CD4-positive, CD25-positive, alpha-beta regulatory T cell (primary cell): ENCODE measurements around the gene DYNLL2. TPM values are rescaled to one million over a fixed set of nuclear protein-coding genes. Genes with fewer than 3 reads are reported as not detected.
A peak's percentile ranks its signal among the peaks of the same experiment; 100 is the strongest.
"Not testable (repeated sequence)": the region's sequence is repeated elsewhere in the genome, so short reads cannot be mapped to it uniquely, and the experiment has no call there.

Experiments used
- ATAC-seq, 2 donors: fragments of 150-1000 bp; cut with Tn5 transposase; one replicate each; pipeline ENCODE4 v1.10.0; 2021; ENCODE audit warnings: low read depth in 2 of 2, moderate number of reproducible peaks in 2 of 2, moderate library complexity in 1 of 2
- DNase-seq, 3 donors: peaks; one replicate each; pipeline versions ENCODE4 v3.0.0 to v3.0.0-alpha.2; 2012 to 2022; ENCODE audit warnings: mixed read lengths in 1 of 3
- H3K27ac ChIP-seq: one replicate; pipeline ENCODE4 v1.7.0; 2013; ENCODE audit warnings: mild to moderate bottlenecking, low read length; ENCODE audit not compliant: insufficient read depth, poor library complexity, severe bottlenecking
- H3K27me3 ChIP-seq: one replicate; pipeline ENCODE4 v1.7.0; 2013; ENCODE audit warnings: low read length; ENCODE audit not compliant: control insufficient read depth, insufficient read depth
- H3K36me3 ChIP-seq: one replicate; pipeline ENCODE4 v1.7.0; 2013; ENCODE audit warnings: mild to moderate bottlenecking, low read length, moderate library complexity; ENCODE audit not compliant: control insufficient read depth, insufficient read depth
- H3K4me1 ChIP-seq: 2 replicates; pipeline ENCODE4 v1.7.0; 2013; ENCODE audit warnings: mild to moderate bottlenecking, low read length; ENCODE audit not compliant: insufficient read depth, control insufficient read depth, poor library complexity, severe bottlenecking
- H3K4me3 ChIP-seq: one replicate; pipeline ENCODE4 v1.7.0; 2013; ENCODE audit warnings: low read depth, mild to moderate bottlenecking, low read length, moderate library complexity
- H3K9me3 ChIP-seq, 2 experiments: 1 replicate in 1 of 2; 2 replicates in 1 of 2; pipeline ENCODE4 v1.7.0; 2013; ENCODE audit warnings: low read length in 2 of 2, mild to moderate bottlenecking in 1 of 2, moderate library complexity in 1 of 2; ENCODE audit not compliant: control insufficient read depth in 2 of 2
- H3K27ac Mint-ChIP-seq, 3 donors: one replicate each; pipeline ENCODE4 v1.8.0; 2020 to 2022; ENCODE audit warnings: mild to moderate bottlenecking in 3 of 3, mixed read lengths in 3 of 3, moderate library complexity in 2 of 3
- H3K27me3 Mint-ChIP-seq: one replicate; pipeline ENCODE4 v1.8.0; 2022; ENCODE audit warnings: mild to moderate bottlenecking, mixed read lengths
- H3K36me3 Mint-ChIP-seq: one replicate; pipeline ENCODE4 v1.8.0; 2020; ENCODE audit warnings: mixed read lengths
- H3K4me1 Mint-ChIP-seq, 4 donors: one replicate each; pipeline ENCODE4 v1.8.0; 2020 to 2022; ENCODE audit warnings: mixed read lengths in 4 of 4, mild to moderate bottlenecking in 1 of 4
- H3K4me3 Mint-ChIP-seq, 4 donors: one replicate each; pipeline ENCODE4 v1.8.0; 2020 to 2022; ENCODE audit warnings: mild to moderate bottlenecking in 4 of 4, mixed read lengths in 4 of 4, moderate library complexity in 3 of 4
- H3K9me3 Mint-ChIP-seq, 7 donors: one replicate each; pipeline ENCODE4 v1.8.0; 2020 to 2022; ENCODE audit warnings: mixed read lengths in 7 of 7, mild to moderate bottlenecking in 3 of 7, moderate library complexity in 2 of 7
- polyA plus RNA-seq, 4 donors: library from polyadenylated mRNA; unstranded; fragments of 300-500 nt; fragmentation: Illumina TruSeq; gene quantifications; one replicate each; pipeline ENCODE4 v1.2.3, GENCODE V29; 2021
- total RNA-seq: library from RNA; stranded (reverse); gene quantifications from one replicate; pipeline ENCODE4 v1.2.3, GENCODE V29; 2022

Gene DYNLL2
- total and polyA plus RNA-seq, 5 donors from 2014 or later: 0.57 to 37.4 (median 1.1) TPM

- H3K27me3 Mint-ChIP-seq: peaks cover 50% of the 10 kb centered on the region
- no peaks in the 10 kb centered on the region for H3K9me3 ChIP-seq
- H3K9me3 Mint-ChIP-seq: peaks cover 0 to 2% (median 0%) of the 10 kb centered on the region in 7 donors
- no peaks in the 10 kb centered on the region for H3K4me1 ChIP-seq
- no peaks in the 10 kb centered on the region for H3K4me1 Mint-ChIP-seq
- DNase-seq: no peak
- H3K36me3 Mint-ChIP-seq: no peaks in the 10 kb centered on the region
- no peak overlapping the region for H3K4me3 ChIP-seq
- no peak for ATAC-seq
- H3K27ac Mint-ChIP-seq: peak overlapping the region in 1 of 3 donors; percentile 66
- H3K27ac ChIP-seq: no peak overlapping the region
- peaks cover 9% of the 10 kb centered on the region for H3K27me3 ChIP-seq
- H3K36me3 ChIP-seq: no peaks in the 10 kb centered on the region
- no peak overlapping the region for H3K4me3 Mint-ChIP-seq
These were observed 44.6 kb downstream of the DYNLL2 start for GRCh38 chr17:58127846-58128245.

- H3K27me3 ChIP-seq: peaks cover 12% of the 10 kb centered on the region
- not testable (repeated sequence) for H3K9me3 ChIP-seq, H3K36me3 Mint-ChIP-seq, H3K4me3 ChIP-seq, DNase-seq, ATAC-seq, H3K27ac Mint-ChIP-seq, H3K4me3 Mint-ChIP-seq, H3K27ac ChIP-seq, H3K4me1 Mint-ChIP-seq, H3K4me1 ChIP-seq, H3K36me3 ChIP-seq
- Mint-ChIP-seq H3K27me3 (peaks cover 65% of the 10 kb centered on the region), H3K9me3 (peaks cover 0 to 12% (median 4%) of the 10 kb centered on the region in 7 donors)
These were observed 49.5 kb downstream of the DYNLL2 start for GRCh38 chr17:58132697-58133096.

GRCh38 chr17:58136669-58137279, 53.6 kb downstream of the DYNLL2 start:
- ATAC-seq (no peak), DNase-seq (no peak)
- Histone ChIP-seq H3K4me1 (no peaks in the 10 kb centered on the region), H3K27me3 (peaks cover 11% of the 10 kb centered on the region), H3K36me3 (no peaks in the 10 kb centered on the region), H3K9me3 (peaks cover 0 to 7% of the 10 kb centered on the region in 2 experiments), H3K4me3 (no peak overlapping the region), H3K27ac (no peak overlapping the region)
- Mint-ChIP-seq H3K9me3 (peaks cover 0 to 12% (median 4%) of the 10 kb centered on the region in 7 donors), H3K4me1 (peaks cover 0 to 4% (median 0%) of the 10 kb centered on the region in 4 donors), H3K36me3 (no peaks in the 10 kb centered on the region), H3K27me3 (peaks cover 58% of the 10 kb centered on the region), H3K27ac (no peak overlapping the region), H3K4me3 (no peak overlapping the region)

- ATAC-seq (no peak), DNase-seq (no peak)
- peaks cover 14% of the 10 kb centered on the region for H3K27me3 ChIP-seq
- peaks cover 14% of the 10 kb centered on the region for H3K36me3 Mint-ChIP-seq
- H3K36me3 ChIP-seq: no peaks in the 10 kb centered on the region
- H3K4me3 ChIP-seq: no peak overlapping the region
- H3K4me3 Mint-ChIP-seq: no peak overlapping the region
- peaks cover 0 to 26% (median 12%) of the 10 kb centered on the region in 7 donors for H3K9me3 Mint-ChIP-seq
- no peak overlapping the region for H3K27ac ChIP-seq
- H3K4me1 ChIP-seq: no peaks in the 10 kb centered on the region
- peaks cover 47% of the 10 kb centered on the region for H3K27me3 Mint-ChIP-seq
- no peak overlapping the region for H3K27ac Mint-ChIP-seq
- H3K9me3 ChIP-seq: peaks cover 28 to 32% of the 10 kb centered on the region in 2 experiments
- H3K4me1 Mint-ChIP-seq: peaks cover 0 to 11% (median 6%) of the 10 kb centered on the region in 4 donors
These were observed 58.3 kb downstream of the DYNLL2 start for GRCh38 chr17:58141505-58141904.

GRCh38 chr17:58143335-58143734, 60.1 kb downstream of the DYNLL2 start:
- H3K9me3 Mint-ChIP-seq: peaks cover 0 to 36% (median 14%) of the 10 kb centered on the region in 7 donors
- H3K36me3 ChIP-seq, H3K27ac Mint-ChIP-seq, DNase-seq, H3K4me3 Mint-ChIP-seq, H3K4me1 ChIP-seq, H3K27ac ChIP-seq, ATAC-seq, H3K4me3 ChIP-seq: not testable (repeated sequence)
- H3K4me1 Mint-ChIP-seq: peaks cover 8 to 19% (median 12%) of the 10 kb centered on the region in 4 donors
- peaks cover 33 to 38% of the 10 kb centered on the region in 2 experiments for H3K9me3 ChIP-seq
- peaks cover 12% of the 10 kb centered on the region for H3K27me3 ChIP-seq
- peaks cover 14% of the 10 kb centered on the region for H3K36me3 Mint-ChIP-seq
- H3K27me3 Mint-ChIP-seq: peaks cover 64% of the 10 kb centered on the region

- Mint-ChIP-seq H3K27ac (no peak overlapping the region), H3K36me3 (peaks cover 14% of the 10 kb centered on the region), H3K4me3 (no peak overlapping the region), H3K4me1 (peaks cover 13 to 19% (median 17%) of the 10 kb centered on the region in 4 donors), H3K27me3 (peaks cover 64% of the 10 kb centered on the region), H3K9me3 (peaks cover 0 to 36% (median 14%) of the 10 kb centered on the region in 7 donors)
- Histone ChIP-seq H3K27me3 (peaks cover 12% of the 10 kb centered on the region), H3K27ac (no peak overlapping the region), H3K36me3 (no peaks in the 10 kb centered on the region), H3K4me3 (no peak overlapping the region), H3K9me3 (peaks cover 33 to 38% of the 10 kb centered on the region in 2 experiments), H3K4me1 (no peaks in the 10 kb centered on the region)
- ATAC-seq (no peak), DNase-seq (no peak)
These were observed 61.6 kb downstream of the DYNLL2 start for GRCh38 chr17:58144801-58145200.

Other genes starting within 250 kb of the DYNLL2 start
- gene MRPS23, start 233.4 kb upstream of the DYNLL2 start, total RNA-seq: 14.0 TPM
- 10 to 100 TPM; 34.0 to 44.0 (median 40.5) TPM for gene MRPS23, start 233.4 kb upstream of the DYNLL2 start, polyA plus RNA-seq
- gene CUEDC1, start 128.0 kb upstream of the DYNLL2 start, total RNA-seq: not detected
- gene CUEDC1, start 128.0 kb upstream of the DYNLL2 start, polyA plus RNA-seq: not detected
- gene VEZF1, start 95.2 kb upstream of the DYNLL2 start, total RNA-seq: 50.9 TPM
- gene VEZF1, start 95.2 kb upstream of the DYNLL2 start, polyA plus RNA-seq: 10 to 100 TPM; 44.6 to 51.3 (median 48.1) TPM
- gene SRSF1, start 76.2 kb upstream of the DYNLL2 start, total RNA-seq: 114 TPM
- 10 to 100 TPM; 46.1 to 51.9 (median 49.7) TPM for gene SRSF1, start 76.2 kb upstream of the DYNLL2 start, polyA plus RNA-seq
- gene OR4D1, start 65.0 kb downstream of the DYNLL2 start, total RNA-seq: 0.42 TPM
- gene OR4D1, start 65.0 kb downstream of the DYNLL2 start, polyA plus RNA-seq: 1 to 10 TPM in 1 of 4 donors, under 1 TPM in 3; 0.54 to 1.1 (median 0.81) TPM
- not detected for gene OR4D2, start 83.6 kb downstream of the DYNLL2 start, total RNA-seq
- not detected for gene OR4D2, start 83.6 kb downstream of the DYNLL2 start, polyA plus RNA-seq
- not detected for gene EPX, start 109.3 kb downstream of the DYNLL2 start, total RNA-seq
- not detected for gene EPX, start 109.3 kb downstream of the DYNLL2 start, polyA plus RNA-seq
- gene MKS1, start 135.8 kb downstream of the DYNLL2 start, total RNA-seq: 6.2 TPM
- 10 to 100 TPM in 3 of 4 donors, 1 to 10 TPM in 1; 8.1 to 13.4 (median 11.2) TPM for gene MKS1, start 135.8 kb downstream of the DYNLL2 start, polyA plus RNA-seq
- 0.15 TPM for gene LPO, start 155.2 kb downstream of the DYNLL2 start, total RNA-seq
- gene LPO, start 155.2 kb downstream of the DYNLL2 start, polyA plus RNA-seq: under 1 TPM in 1 of 4 donors, not detected in 3; 0.08 TPM
- not detected for gene MPO, start 197.5 kb downstream of the DYNLL2 start, total RNA-seq
- gene MPO, start 197.5 kb downstream of the DYNLL2 start, polyA plus RNA-seq: under 1 TPM in 1 of 4 donors, not detected in 3; 0.19 TPM
- gene TSPOAP1, start 245.4 kb downstream of the DYNLL2 start, total RNA-seq: 47.4 TPM
- gene TSPOAP1, start 245.4 kb downstream of the DYNLL2 start, polyA plus RNA-seq: 1 to 10 TPM in 2 of 4 donors, under 1 TPM in 2; 0.73 to 1.6 (median 0.92) TPM